HG03439 (cell line): ENCODE data around the gene CFB.
"Not testable (repeated sequence)": the region's sequence is repeated elsewhere in the genome, so short reads cannot be mapped to it uniquely, and the experiment has no call there.

Experiments used
- ATAC-seq: cut with Tn5 transposase; IDR thresholded peaks from one replicate; pipeline ENCODE4 v1.9.1; 2021; ENCODE audit warnings: mild to moderate bottlenecking, moderate library complexity; ENCODE audit not compliant: unreplicated experiment

Gene CFB

DNA sequence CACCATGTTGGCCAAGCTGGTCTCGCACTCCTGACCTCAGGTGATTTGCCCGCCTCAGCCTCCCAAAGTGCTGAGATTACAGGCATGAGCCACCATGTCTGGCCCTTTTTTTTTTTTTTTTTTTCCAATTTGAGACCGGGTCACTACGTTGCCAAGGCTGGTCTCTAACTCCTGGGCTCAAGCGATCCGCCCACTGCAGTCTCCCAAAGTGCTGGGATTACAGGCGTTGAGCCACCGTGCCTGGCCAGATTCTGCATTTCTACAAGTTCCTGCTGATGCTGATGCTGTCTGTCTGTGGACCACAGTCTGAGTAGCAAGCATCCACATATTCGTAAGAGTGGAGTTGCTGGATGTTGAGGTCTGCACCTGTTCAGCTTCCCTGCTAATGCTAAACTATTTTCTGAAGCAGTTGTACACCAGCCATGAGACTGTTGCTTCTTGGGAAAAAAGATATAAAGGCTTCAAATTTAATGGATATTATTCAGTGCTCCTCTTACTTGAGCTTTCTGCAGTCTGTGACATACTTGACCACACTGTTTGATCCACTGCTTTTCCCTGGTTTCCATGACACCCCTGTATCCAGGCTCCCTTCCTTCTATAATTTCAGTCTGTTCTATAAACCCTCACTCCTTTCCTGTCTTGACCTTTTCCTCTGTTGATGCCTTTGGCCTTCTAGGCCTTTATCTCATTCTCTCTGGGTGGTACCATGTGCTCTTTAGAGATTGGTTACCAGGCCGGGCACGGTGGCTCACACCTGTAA, 33.9 kb upstream of the CFB start:
- ATAC-seq, result no peak

DNA sequence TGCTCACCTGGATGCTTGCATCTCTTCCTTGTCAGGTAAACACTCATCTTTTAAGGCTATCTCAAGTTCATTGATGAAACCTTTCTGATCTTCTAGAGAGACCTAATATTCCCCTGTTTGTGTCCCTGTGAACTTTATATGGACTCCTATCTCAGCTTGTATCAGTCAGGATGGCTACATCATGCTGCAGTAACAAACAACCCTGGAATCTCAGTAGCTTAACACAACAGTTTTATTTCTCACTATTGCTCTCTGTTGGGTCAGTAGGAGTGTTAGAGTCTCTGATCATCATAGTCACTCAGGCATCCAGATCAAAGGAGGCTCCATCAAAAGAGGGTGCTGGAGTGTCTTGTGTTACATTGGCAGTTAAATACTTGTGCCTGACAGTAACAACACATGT, 30.5 kb upstream of the CFB start:
- no peak for ATAC-seq

DNA sequence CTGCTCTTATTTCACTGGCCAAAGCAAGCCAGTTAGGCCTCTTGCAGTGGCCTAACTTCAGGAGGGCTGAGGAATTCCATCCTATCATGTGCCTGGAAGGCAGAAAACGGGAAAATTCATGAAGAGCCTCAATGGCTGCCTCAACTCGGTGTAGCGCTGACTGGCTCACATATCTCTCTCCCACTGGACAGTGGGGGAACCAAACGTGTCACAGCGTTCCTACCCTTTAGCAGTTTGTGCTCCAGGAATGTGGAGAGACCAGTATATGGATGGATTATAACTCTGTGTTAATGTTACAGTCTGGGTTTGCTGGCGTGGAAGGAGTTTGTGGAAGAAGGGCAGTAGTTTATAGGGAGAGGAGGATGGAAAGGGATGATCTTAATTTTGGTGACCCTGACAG, 30.1 kb upstream of the CFB start:
- ATAC-seq, result no peak

DNA sequence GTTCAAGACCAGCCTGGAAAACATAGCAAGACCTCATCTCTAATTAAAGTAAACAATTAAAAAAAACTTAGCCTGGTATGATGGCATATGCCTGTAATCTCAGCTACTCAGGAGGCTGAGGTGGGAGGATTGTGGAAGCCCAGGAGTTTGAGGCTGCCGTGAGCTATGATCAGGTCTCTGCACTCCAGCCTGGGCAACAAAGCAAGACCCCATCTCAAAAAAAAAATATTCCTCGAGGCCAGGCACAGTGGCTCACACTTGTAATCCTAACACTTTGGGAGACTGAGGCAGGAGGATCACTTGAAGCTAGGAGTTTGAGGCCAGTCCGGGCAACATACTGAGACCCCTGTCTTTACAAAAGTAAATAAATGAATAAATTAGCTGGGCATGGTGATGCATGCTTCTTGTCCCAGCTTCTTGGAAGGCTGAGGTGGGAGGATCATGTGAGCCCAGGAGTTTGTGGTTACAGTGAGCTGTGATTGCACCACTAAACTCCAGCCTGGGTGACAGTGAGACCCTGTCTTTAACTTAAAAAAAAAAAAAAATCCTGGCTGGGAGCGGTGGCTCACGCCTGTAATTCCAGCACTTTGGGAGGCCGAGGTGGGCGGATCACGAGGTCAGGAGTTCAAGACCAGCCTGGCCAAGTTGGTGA, 27.7 kb upstream of the CFB start:
- ATAC-seq, result no peak

DNA sequence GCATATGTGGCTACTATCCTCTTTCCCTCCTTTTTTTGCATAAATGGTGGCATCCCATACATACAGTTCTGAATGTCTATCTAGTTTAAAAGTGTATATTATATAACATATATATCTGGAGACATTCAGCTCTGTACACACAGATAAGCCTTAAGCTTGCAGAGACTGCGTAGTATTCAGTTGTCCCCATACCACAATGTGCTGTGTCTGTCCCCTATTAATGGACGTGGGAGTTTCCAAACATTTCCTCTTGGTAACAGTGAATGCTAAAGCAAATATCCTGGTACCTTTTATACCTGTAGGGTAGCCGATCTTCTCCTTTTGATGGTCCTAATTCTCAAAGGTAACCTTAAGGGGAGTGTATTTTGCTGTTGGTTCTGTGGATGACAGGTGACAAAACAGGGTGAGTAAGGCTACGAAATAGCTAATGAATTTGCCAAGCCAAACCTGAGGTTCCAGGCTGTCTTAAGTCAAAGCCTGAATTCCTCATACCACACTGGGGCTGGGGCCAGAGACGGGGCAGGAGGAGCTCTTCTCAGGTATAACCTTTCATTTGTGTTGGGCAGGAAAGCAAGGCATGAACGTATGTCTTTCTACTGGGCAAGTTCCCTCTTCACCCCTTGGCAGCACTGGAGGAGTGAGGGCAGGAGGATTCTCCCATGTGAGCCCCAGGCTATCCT, 26.1 kb upstream of the CFB start:
- no peak for ATAC-seq

- ATAC-seq, result no peak
Observed at GRCh38 chr6:31920811-31921210, 25.1 kb upstream of the CFB start.

- ATAC-seq, result no peak
Observed at GRCh38 chr6:31922942-31923341, 23.0 kb upstream of the CFB start.

- no peak for ATAC-seq
Observed at GRCh38 chr6:31927242-31927862, 18.5 kb upstream of the CFB start, which contains the start of gene C2. TSS of gene C2 (plus strand) at chr6:31927717. CDS start at chr6:31927753, 36 bp downstream.

DNA sequence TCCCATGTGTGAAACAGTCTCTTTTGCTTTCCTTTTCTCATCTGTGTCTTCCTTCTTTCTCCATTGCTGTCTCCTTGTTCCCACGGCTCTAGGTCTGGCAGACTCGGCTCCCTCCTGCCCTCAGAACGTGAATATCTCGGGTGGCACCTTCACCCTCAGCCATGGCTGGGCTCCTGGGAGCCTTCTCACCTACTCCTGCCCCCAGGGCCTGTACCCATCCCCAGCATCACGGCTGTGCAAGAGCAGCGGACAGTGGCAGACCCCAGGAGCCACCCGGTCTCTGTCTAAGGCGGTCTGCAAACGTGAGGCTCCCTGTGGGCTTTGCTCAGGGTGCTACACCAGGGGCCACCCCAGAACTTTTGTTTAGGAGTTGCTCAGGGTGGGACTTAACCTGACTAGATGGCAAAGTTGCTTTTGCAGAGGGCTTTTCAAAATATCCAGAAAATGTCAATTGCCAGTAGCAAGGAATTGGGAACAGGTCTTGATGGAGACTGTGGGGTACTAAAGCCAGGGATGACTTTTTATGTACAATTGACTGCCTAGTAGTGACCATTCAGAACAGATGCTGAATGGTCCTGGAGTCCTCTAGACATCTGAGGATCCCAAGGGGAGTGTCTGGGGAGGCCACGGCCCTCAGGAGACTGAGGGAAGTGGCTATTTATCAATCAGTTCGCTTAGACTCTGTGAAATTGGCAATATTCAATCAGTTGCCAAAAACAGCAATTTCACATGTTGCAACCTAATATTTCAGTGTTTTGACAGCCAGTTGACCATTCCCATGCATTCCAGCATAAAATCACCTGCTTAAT, 17.8 kb upstream of the CFB start:
- no peak for ATAC-seq

- no peak for ATAC-seq
Observed at GRCh38 chr6:31928672-31928939, 17.3 kb upstream of the CFB start.

DNA sequence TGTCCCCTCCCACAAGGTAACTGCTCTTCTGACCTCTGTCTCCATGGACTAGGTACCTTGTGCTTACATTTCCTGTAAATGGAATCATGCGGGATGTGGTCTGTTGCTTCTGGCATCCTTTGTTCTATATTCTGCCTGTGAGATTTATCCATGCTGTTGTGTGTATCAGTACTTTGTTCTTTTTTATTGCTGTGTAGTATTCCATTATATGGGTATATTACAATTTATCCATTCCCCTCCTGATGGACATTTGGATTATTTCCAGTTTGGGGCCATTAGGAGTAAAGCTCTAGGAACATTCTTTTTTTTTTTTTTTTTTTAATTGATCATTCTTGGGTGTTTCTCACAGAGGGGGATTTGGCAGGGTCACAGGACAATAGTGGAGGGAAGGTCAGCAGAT, 14.9 kb upstream of the CFB start:
- no peak for ATAC-seq

- ATAC-seq, result not testable (repeated sequence)
Observed at GRCh38 chr6:31932137-31932536, 13.8 kb upstream of the CFB start.

- no peak for ATAC-seq
Observed at GRCh38 chr6:31933537-31933936, 12.4 kb upstream of the CFB start.

DNA sequence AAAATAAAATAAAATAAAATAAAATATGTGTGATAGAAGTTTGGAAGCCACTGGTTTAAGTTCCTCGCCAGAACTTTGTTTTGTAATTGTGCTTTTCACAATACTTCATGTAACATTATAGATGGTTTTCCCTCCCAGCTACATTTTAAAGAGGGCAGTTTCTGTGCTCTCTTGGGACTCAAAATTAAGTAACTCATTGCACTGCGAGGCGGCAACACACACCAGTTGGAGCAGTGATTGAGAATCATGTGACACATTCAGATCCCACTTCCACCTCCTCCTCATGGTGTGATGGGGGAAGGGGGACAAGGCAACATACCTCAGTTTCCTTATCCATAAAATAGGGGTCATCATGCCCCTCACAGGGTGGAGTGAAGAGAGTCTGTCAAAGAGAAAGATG, 10.9 kb upstream of the CFB start:
- no peak for ATAC-seq

- ATAC-seq, result no peak
Observed at GRCh38 chr6:31935823-31936222, 10.1 kb upstream of the CFB start.

DNA sequence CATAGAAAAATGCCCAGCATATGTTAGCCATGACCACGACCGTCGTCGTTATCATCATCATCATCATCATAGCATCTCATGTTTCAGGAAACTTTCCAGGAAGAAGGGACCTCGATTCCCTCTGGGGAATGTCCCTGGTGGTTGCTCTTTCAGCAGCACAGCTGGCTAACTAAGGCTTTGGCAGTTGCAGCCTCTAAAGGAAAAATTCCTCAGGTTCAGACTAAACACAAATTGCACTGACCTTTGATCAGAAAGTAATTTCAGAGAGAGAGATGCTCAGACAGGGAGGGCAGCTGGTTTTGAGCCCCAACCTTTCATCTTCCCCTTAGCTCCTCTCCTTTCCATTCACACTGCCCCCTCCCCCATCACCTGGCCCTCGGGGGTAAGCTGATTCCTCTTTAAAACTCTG, 5.6 kb upstream of the CFB start:
- no peak for ATAC-seq

GRCh38 chr6:31943742-31944141, 2.2 kb upstream of the CFB start:
- no peak for ATAC-seq

DNA sequence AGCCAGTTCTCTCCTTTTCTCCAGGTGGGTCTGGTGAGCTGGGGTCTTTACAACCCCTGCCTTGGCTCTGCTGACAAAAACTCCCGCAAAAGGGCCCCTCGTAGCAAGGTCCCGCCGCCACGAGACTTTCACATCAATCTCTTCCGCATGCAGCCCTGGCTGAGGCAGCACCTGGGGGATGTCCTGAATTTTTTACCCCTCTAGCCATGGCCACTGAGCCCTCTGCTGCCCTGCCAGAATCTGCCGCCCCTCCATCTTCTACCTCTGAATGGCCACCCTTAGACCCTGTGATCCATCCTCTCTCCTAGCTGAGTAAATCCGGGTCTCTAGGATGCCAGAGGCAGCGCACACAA, 765 bp upstream of the CFB start:
- ATAC-seq, result no peak

DNA sequence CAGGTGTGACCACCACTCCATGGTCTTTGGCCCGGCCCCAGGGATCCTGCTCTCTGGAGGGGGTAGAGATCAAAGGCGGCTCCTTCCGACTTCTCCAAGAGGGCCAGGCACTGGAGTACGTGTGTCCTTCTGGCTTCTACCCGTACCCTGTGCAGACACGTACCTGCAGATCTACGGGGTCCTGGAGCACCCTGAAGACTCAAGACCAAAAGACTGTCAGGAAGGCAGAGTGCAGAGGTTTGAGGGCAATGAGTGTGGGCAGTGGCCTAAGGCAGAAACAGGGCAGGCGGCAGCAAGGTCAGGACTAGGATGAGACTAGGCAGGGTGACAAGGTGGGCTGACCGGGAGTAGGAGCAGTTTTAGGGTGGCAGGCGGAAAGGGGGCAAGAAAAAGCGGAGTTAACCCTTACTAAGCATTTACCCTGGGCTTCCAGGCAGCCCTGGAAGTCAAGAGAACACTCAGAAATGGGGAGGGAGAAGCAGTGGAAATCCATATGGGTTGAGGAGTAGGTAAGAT, 533 bp downstream of the CFB start:
- ATAC-seq, result no peak

- no peak for ATAC-seq
Observed at GRCh38 chr6:31947070-31947675, 1.3 kb downstream of the CFB start.

GRCh38 chr6:31947864-31948263, 2.0 kb downstream of the CFB start:
- no peak for ATAC-seq
